Nephron (organoid): ENCODE results near the gene MCF2L.

Experiments
- H3K27ac Mint-ChIP-seq, 3 experiments: 2 replicates each; pipeline ENCODE4 v1.8.0; 2020; ENCODE audit warnings: mixed read lengths in 3 of 3, mild to moderate bottlenecking in 2 of 3, moderate library complexity in 1 of 3
- H3K27me3 Mint-ChIP-seq: 2 replicates; pipeline ENCODE4 v1.8.0; 2021; ENCODE audit warnings: low read depth, mild to moderate bottlenecking, moderate library complexity, mixed read lengths
- H3K36me3 Mint-ChIP-seq: 2 replicates; pipeline ENCODE4 v1.8.0; 2020; ENCODE audit warnings: low read depth, mixed read lengths
- H3K4me1 Mint-ChIP-seq: 2 replicates; pipeline ENCODE4 v1.8.0; 2020; ENCODE audit warnings: mixed read lengths
- H3K4me3 Mint-ChIP-seq, 3 experiments: 2 replicates each; pipeline ENCODE4 v1.8.0; 2020; ENCODE audit warnings: mild to moderate bottlenecking in 3 of 3, mixed read lengths in 3 of 3, moderate library complexity in 2 of 3
- H3K9me3 Mint-ChIP-seq: 2 replicates; pipeline ENCODE4 v1.8.0; 2020; ENCODE audit warnings: mixed read lengths
- CTCF ChIP-seq, 3 experiments: fragments of 200-600 bp; sonication (generic); IDR thresholded peaks; one replicate each; pipeline ENCODE4 v1.5.0; 2021; ENCODE audit warnings: antibody characterized with exemption in 3 of 3; ENCODE audit not compliant: unreplicated experiment in 3 of 3

The MCF2L gene

GRCh38 chr13:112928020-112928971 lies 40.7 kb upstream of the MCF2L start:
- Mint-ChIP-seq H3K27me3 (peaks cover 3% of the 10 kb centered on the region), H3K4me1 (peaks cover 27% of the 10 kb centered on the region), H3K36me3 (peaks cover 13% of the 10 kb centered on the region), H3K9me3 (peaks cover 13% of the 10 kb centered on the region), H3K27ac (peak overlapping the region; percentile 19 to 69 (median 50)), H3K4me3 (peak overlapping the region; percentile 1 to 20 (median 6))
- TF ChIP-seq CTCF (IDR thresholded peaks at IDR 0.05; ENCODE audit: unreplicated experiment in 3 of 3) = no peak

GRCh38 chr13:112928972-112929782 lies 39.8 kb upstream of the MCF2L start:
- Mint-ChIP-seq H3K27ac (peak overlapping the region; percentile 69 to 88 (median 78)), H3K36me3 (peaks cover 6% of the 10 kb centered on the region), H3K4me1 (peaks cover 27% of the 10 kb centered on the region), H3K27me3 (peaks cover 3% of the 10 kb centered on the region), H3K9me3 (peaks cover 6% of the 10 kb centered on the region), H3K4me3 (peak overlapping the region; percentile 68 to 74 (median 71))
- TF ChIP-seq CTCF (IDR thresholded peaks at IDR 0.05; ENCODE audit: unreplicated experiment in 3 of 3) = no peak

DNA sequence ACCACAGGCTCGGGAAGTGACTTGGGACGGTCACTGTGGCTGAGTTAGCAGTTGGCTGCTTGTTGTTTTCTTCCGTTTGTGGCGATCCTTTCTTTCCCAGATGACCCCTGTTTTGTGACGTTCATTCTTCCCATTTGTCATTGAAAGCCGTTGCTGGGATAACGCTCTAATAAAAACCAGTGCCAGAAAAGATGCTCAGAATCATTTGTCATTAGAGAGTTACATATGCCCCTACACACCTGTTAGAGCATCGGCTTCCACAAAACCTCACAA lies 39.3 kb upstream of the MCF2L start:
- Mint-ChIP-seq H3K27ac (peak overlapping the region in 2 of 3 experiments; percentile 22 to 27), H3K36me3 (peaks cover 5% of the 10 kb centered on the region), H3K4me1 (peaks cover 27% of the 10 kb centered on the region), H3K4me3 (peak overlapping the region in 2 of 3 experiments; percentile 45 to 71), H3K27me3 (peaks cover 3% of the 10 kb centered on the region), H3K9me3 (peaks cover 6% of the 10 kb centered on the region)
- no peak for TF ChIP-seq CTCF (IDR thresholded peaks at IDR 0.05; ENCODE audit: unreplicated experiment in 3 of 3)

- Mint-ChIP-seq H3K27me3 (peaks cover 3% of the 10 kb centered on the region), H3K36me3 (peaks cover 5% of the 10 kb centered on the region), H3K4me1 (peaks cover 27% of the 10 kb centered on the region), H3K27ac (peak overlapping the region in 2 of 3 experiments; percentile 22 to 27), H3K9me3 (peaks cover 6% of the 10 kb centered on the region), H3K4me3 (no peak overlapping the region)
- no peak for TF ChIP-seq CTCF (IDR thresholded peaks at IDR 0.05; ENCODE audit: unreplicated experiment in 3 of 3)
Measured at GRCh38 chr13:112930192-112930591, 38.8 kb upstream of the MCF2L start.

GRCh38 chr13:112931028-112931934 lies 37.7 kb upstream of the MCF2L start:
- Mint-ChIP-seq H3K4me3 (peak overlapping the region in 1 of 3 experiments; percentile 46), H3K9me3 (peaks cover 4% of the 10 kb centered on the region), H3K27ac (peak overlapping the region; percentile 6 to 80 (median 72)), H3K27me3 (peaks cover 3% of the 10 kb centered on the region), H3K4me1 (peaks cover 27% of the 10 kb centered on the region), H3K36me3 (peaks cover 2% of the 10 kb centered on the region)
- peak; percentile 70 to 78 (median 75) for TF ChIP-seq CTCF (IDR thresholded peaks at IDR 0.05; ENCODE audit: unreplicated experiment in 3 of 3)
